ENCODE measurements around the gene XYLT1.

Gene XYLT1

GRCh38 chr16:17395849-17396480, 74.8 kb downstream of the XYLT1 start:
- DNase-seq: no peak

DNA sequence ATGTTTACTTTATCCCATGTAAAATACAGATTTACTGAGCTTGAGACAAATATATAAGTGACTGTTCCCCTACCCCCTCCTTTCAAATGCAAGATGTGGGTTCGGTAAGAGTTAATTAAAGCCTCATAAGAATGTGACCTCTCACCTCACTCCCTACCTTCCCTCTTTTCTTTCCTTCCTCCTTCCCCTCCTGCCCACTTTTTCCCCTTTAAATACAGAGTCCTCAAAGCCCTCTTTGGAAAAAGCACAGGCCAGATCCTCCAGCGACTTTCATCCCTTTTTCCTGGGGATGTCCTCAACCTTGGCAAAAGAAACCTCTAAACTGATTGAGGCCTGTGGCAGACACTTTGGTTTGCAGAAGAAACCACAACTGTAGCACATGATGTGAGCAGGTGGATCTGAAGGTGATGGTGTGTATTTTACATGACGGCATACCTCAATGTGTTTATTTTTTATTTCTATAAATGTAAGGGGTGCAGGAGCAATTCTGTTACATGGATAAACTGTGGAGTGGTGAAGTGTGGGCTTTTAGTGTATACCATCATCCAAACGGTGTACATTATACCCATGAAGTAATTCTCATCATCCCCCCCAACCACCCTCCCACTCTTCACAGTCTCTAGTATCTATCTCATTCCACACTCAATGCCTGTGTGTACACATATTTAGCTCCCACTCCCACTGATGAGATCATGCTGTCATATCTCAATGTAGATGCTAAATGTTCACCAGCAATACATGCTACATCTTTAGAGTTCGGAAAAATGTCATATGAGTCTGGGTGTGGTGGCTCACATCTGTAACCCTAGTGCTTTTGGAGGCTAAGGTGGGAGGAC, 77.7 kb downstream of the XYLT1 start:
- DNase-seq: no peak

GRCh38 chr16:17392127-17392856, 78.5 kb downstream of the XYLT1 start:
- DNase-seq: no peak

GRCh38 chr16:17391715-17392114, 79.0 kb downstream of the XYLT1 start:
- no peak for DNase-seq

DNA sequence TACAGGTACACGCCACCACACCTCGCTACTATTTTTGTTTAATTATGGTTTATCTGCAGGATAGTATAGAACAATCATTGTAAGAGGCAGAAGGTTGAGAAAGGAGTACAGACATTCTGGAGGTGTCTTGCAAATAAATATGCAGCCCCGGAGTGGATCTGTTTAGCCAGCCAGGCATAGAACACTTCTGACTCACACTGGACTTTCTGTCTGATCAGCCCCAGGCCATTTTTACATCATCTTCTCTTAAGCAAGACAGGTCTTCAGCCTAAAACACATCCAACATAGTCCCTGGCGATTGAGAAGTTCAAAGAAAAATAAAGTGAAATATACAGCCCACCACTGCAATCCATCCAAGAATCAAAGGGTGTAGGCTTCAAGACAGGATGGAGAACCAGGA, 81.4 kb downstream of the XYLT1 start:
- no peak for DNase-seq

- DNase-seq: no peak
Measured at GRCh38 chr16:17387256-17387655, 83.5 kb downstream of the XYLT1 start.

DNA sequence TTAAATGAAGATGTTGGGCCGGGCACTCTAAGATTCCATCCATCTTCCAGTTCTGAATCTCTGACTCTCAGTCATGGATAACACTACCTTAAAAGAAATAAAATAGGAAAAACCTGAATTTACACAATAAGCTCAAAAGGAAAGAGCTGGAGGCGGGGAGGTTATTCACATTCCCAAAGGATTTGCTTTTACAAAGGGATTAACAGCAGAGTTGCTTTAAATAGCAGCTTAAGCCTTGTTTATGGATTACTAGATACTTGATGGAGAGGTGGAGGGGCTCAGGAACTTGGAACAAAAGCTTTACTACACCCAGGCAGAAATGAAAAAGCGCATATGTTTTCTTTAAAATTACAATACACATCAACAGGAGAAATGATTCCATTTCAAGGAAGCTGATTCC, 84.5 kb downstream of the XYLT1 start:
- no peak for DNase-seq

DNA sequence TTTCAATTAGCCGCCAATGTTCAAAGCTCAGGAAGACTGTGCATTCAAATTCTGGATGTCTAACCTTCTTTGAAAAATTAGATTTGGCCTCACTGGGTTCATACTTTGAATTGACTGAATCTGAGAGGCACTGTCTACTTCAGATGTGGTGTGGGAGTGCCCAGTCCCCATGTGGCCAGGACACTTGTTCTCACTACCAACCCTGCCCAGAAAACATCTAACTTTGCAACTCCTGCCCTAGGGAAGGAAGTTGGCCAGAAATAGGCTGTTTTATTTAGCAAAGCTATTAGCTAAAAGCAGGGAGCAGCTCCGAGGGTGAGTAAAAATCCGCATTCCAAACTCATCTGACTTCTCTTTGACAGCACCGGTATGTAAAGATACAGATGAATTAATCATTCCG, 86.3 kb downstream of the XYLT1 start:
- DNase-seq: no peak

- DNase-seq: no peak
Measured at GRCh38 chr16:17382949-17383863, 87.6 kb downstream of the XYLT1 start.

- no peak for DNase-seq
Measured at GRCh38 chr16:17382514-17382913, 88.2 kb downstream of the XYLT1 start.

DNA sequence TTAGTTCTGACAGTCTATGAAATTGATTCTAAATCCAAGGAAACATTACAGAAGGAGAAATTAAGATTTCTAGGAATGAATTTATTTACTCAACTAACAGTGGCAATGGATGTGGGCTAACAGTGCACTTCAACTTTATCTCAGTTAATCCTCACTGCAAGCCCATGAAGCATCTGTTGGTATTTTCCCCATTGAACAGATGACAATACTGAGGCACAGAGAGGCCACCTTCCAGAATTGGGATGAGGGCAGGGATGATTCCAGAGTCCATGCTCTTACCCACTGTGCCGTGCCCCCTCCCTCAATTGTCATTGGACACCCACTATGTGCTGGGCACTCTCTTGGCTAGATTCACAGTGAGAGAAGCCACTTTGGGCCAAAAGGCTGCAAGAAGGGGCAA, 89.0 kb downstream of the XYLT1 start:
- DNase-seq: no peak

DNA sequence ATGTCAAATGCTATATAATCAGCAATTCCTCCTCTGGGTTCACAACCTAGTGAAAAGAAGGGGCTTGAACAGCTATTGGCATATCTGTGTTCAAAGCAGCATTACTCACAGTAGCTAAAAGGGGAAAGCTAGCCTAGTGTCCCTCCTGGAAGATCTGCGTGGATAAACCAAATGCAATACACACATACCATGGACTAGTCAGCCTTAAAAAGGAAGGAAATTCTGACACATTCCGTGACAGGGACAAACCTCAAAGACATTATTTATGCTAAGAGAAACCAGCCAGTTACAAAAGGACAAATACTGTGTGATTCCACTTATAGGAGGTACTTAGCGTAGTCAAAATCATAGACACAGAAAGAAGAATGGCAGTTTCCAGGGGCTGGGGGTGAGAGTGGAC, 90.1 kb downstream of the XYLT1 start:
- no peak for DNase-seq

DNA sequence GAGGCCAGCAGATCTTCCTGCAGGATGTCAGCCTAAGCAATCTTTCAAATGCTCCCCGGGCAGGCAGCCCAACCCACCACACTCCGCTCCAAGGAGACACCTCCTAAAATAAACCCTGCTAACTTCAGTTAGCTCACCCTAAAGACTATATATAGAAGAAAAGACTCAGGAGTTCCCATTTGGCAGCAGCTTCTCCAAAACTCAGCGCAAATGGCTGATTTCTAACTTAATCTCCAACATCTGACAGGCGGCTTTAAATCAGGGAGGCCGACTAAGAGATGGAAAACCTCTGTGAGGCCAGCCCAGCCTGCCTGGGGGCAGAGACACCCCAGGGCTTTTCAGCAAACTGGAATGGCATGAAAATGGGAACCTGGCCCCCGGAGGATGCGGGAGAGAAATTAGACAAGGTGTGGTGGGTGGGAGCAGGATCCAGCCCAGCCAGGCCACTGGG, 91.6 kb downstream of the XYLT1 start:
- no peak for DNase-seq

- DNase-seq: no peak
Measured at GRCh38 chr16:17377360-17378324, 93.1 kb downstream of the XYLT1 start.

GRCh38 chr16:17375461-17376304, 95.1 kb downstream of the XYLT1 start:
- no peak for DNase-seq

DNA sequence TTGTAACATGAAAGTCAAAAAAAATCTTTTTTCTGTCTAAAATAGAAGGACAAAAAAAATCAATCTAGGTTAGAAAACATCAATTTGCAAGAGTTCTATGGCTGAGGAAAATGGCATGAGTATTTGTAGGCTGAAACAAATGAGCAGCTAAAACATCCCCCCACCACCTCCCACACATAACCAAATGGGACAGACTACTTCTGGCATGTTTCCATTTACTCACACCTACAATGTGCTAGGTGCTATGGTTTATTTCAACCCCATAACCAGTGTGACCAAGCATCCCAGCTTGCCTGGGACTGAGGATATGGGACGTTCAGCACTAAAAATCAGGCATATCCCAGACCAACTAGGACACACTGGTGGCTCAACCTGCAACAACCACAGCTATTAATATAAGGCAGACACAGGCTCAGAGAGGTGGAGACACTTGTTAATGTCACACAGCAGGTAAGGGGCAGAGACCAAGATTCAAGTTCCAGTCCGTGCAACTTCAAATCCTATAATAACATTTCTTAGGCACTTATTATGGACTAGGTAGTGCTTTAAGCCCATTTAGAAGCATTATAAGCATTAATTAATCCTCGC, 96.0 kb downstream of the XYLT1 start:
- DNase-seq: no peak

- DNase-seq: no peak
Measured at GRCh38 chr16:17373533-17373932, 97.2 kb downstream of the XYLT1 start.

DNA sequence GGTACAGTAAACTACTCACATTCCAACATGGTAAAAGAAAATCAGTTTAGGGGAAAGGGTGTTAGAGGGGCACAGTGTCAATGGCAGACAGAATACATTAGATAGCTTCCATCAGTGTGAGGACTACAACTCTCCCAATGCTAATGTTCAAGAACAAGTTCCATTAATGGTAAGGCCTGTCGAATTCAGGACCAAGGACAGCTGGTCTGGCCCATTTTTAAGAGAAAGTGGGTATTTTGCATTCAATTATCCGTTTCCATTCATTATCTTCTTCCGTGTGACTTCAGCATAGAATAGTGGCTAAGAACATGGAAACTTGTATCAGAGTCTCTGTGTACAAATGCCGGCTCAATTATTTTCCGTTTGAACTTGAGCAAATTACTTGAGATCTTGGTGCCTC, 98.4 kb downstream of the XYLT1 start:
- DNase-seq: no peak

DNA sequence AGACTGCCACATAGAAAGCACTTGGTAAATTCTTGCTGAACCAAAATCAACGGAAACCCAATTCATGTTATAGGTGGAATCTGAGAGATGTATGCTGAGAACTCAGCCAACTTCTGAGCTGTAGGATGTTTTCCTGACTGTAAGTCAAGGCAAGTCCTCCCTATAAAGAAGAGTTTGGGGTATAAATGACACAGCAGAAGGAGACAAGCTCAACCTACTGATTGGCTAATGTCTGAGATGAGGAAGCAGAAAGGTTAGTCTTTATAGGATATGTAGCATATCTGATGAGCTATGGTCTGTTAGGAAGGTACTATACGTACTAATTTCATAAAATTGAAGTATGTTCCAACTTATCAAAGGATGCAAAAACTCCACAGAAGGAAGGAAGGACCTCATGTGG, 99.5 kb downstream of the XYLT1 start:
- DNase-seq: no peak

DNA sequence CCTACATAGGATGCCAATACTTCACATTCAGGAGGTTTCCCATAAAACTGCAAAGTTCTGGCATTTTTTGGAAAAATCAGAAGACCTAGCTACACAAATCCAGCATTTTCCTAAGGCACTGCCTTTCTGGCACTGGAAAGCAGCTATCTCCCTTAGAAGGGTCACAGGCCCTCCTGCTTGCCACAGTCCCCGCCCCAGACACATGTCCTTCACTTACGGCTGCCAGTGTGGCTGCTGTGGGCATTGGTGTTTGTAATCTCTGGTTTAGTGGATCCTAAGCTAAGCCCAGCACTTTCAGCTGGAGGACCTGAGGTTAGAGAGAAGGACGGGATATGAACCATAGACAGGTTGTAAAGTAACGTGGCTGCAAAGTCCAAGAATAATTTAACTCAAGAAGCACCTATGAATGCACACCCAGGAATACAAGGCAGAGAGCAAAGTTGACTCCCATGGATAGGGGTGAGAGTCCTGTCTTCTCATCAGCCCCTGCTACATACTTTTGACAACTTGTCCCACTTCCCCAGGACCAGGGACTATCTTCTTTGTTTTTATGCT, 100.0 kb downstream of the XYLT1 start:
- DNase-seq: no peak

Data from DMS 273 treated with DMSO at 0.1 percent for 48 hours (cell line).